Measurements from ENCODE around the gene ACTC1.

Gene ACTC1

DNA sequence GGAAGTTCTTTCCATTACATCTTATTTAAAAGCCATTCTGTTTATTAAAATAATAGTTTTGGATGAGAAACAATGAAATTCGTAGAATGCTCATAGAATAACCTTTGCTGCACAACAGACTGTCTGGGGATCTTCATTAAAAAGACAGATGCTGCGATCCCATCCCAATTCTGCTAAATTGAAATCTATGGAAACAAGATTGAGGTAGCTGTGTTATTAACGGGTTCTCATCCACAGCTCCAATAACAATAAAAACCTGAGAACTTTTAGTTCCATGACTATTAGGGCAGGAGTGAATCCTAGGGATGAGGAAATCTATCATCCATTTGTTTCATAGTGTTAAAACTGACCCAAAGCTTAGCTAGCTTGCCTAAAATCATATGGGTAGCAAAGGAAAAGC is 38.1 kb downstream of the ACTC1 start:
- no peak for DNase-seq (ENCODE audit: low spot score)

DNA sequence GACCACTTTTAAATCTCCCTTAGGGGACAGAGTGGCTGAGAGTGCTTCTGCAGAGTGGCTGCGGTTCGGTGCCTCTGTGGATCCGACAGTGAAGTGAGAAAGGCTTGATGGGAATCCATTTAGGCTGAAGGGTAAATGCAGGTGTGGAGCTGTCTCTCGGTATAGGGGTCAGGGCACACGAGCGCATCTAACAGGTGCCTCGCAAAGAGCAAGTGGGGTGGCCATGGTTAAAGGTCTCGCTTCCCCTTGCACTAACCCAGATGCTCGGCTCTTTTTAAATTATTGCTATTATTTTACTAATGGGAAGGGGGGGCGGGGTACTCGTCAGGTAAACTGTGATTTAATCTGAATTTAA is 40.0 kb downstream of the ACTC1 start:
- DNase-seq (ENCODE audit: low spot score): no peak

GRCh38 chr15:34754674-34755418 is 40.5 kb downstream of the ACTC1 start, which contains the start of gene GJD2:
Gene GJD2, minus strand, starts transcription at chr15:34754998. Its CDS starts 510 bp downstream, at chr15:34754488.
- DNase-seq (ENCODE audit: low spot score): peak; percentile 28

DNA sequence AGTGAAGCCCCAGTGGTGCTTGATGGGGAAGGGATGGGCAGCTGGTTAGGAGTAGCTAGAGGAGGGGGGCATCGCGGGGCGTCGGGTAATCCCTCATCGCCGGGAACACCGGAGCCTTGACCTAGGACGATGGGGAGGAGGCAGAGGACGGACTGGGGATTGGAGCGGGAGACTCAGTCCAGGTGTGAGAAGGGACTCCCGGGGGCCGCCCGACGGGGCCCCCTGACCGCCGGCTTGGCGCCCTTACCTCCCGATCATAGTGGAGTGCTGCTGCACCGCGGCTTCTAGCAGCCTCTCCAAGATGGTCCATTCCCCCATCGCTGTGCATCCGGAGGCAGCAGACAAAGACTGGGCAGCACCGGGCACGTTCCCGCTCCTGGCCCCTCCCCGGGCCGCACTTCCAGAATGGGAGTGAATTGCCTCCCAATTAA is 41.2 kb downstream of the ACTC1 start:
- DNase-seq (ENCODE audit: low spot score): no peak

DNA sequence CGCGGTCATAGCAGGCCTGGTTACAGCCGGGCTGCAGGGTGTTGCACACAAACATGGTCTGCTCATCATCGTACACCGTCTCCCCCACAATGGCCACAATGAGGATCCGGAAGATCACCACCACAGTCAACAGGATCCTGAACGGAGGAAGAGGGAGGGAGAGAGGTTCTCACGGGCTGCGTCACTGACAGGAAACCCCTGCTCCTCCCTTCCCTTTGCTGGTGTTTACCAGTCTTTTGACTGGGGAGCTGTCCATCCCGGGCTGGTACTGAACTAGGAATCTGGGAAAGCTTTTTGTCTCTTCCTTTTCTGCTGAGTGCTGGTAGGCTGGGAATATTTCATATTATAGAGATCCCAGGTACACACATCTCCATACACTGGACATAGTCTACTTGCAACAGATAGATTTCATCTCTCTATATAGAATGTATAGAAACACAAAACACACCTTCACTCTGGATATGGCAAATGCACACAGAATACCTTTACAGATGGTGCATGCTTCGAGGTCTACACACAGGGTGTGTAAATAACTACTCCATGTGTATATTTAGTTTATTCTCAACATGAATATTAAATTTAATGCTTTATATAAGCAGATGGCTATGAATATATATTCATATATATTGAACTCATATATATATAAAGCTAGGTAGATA is 42.0 kb downstream of the ACTC1 start:
- DNase-seq (ENCODE audit: low spot score): peak; percentile 83

- DNase-seq (ENCODE audit: low spot score): no peak
Observed at GRCh38 chr15:34749691-34750090, 45.7 kb downstream of the ACTC1 start.
